Activated gamma-delta T cell treated with Interleukin-2 at 50 U/mL for 16 hours (primary cell): Measurements from ENCODE around the gene SEC24A.
A peak's percentile ranks its signal among the peaks of the same experiment; 100 is the strongest.
"Not testable (repeated sequence)": the region's sequence is repeated elsewhere in the genome, so short reads cannot be mapped to it uniquely, and the experiment has no call there.

Experiments
- DNase-seq: peaks from one replicate; pipeline ENCODE4 v3.0.0-alpha.2; 2020

The SEC24A gene

DNA sequence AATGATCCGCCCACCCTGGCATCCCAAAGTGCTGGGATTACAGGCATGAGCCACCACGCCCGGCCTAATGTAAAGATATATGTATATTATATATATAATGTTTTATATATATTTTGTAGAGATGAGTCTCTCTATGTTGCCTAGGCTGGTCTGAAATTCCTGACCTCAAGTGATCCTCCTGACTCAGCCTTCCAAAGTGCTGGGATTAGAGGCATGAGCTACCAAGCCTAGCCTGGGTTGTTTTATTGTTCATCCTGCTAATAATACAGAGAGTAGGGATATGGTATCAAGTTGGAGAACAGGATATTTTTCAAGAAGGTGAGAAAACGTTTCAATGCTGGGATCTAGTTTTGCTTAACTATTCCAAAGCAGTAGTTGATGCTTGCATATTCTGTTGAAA lies 2.9 kb downstream of the SEC24A start:
- no peak for DNase-seq

DNA sequence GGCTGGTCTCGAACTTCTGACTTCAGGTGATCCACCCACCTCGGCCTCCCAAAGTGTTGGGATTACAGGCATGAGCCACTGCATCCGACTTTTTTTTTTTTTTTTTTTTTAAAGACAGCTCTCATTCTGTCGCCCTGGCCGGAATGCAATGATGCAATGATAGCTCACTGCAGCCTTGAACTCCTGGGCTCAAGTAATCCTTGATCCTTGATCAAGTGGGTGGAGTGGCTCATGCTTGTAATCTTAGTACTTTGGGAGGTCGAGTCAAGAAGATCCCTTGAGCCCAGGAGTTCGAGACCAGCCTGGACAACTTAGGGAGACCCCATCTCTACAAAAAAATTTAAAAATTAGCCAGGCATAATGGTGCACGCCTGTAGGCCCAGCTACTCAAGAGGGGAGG lies 8.1 kb downstream of the SEC24A start:
- no peak for DNase-seq

GRCh38 chr5:134659456-134659855 lies 10.9 kb downstream of the SEC24A start:
- no peak for DNase-seq

DNA sequence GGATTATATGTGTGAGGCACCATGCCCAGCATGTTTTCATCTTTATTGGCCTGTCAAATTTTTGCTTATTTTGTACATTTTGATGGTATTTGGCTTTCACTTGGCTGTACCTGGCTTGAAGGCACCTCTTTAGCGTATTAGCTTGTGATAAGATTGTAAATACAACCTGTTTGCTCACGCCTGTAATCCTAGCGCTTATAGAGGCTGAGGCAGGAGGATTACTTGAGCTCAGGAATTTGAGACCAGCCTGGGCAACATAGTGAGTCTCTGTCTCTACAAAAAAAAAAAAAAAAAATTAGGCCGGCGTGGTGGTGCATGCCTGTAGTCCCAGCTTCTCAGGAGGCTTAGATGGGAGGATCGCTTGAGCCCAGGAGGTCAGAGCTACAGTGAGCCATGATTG lies 11.3 kb downstream of the SEC24A start:
- no peak for DNase-seq

DNA sequence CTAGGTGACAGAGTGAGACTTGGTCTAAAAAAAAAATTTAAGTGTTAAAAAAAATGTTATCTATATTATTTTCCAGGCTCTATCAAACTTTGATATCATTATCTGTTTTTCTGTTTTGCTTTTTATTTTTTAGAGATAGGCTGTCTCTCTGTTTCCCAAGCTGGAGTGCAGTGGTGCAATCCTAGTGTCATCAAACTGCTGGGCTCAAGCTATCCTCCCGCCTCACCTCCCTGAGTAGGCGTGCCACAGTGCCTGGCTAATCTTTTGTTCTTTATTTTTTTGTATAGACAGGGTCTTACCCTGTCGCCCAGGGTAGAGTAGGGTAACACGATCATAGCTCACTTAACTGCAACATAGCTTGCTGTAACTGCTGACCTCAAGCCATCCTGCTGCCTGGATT lies 14.4 kb downstream of the SEC24A start:
- no peak for DNase-seq

DNA sequence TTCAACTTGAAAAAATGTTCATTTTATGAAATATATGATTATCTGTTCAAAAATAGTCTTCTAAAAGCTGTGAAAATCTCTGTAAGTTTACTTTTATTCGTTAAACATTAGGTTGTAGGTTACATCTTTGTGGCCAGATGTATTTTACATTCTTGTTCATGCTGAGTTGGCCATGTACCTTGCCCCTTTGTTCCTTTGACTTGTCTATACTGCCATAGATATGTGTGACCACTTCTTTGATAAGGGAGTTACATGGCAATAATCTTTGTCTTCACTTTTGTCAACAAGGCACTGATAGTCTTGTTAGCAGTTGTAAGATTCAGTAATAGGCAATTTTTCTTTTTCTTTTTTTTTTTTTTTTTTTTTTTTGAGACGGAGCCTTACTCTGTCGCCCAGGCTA lies 15.9 kb downstream of the SEC24A start:
- no peak for DNase-seq

- not testable (repeated sequence) for DNase-seq
These were observed 25.0 kb downstream of the SEC24A start for GRCh38 chr5:134673546-134673945.

- DNase-seq: not testable (repeated sequence)
These were observed 28.8 kb downstream of the SEC24A start for GRCh38 chr5:134677357-134677756.

GRCh38 chr5:134690144-134690543 lies 41.6 kb downstream of the SEC24A start:
- DNase-seq: not testable (repeated sequence)

GRCh38 chr5:134692722-134693121 lies 44.1 kb downstream of the SEC24A start:
- no peak for DNase-seq

DNA sequence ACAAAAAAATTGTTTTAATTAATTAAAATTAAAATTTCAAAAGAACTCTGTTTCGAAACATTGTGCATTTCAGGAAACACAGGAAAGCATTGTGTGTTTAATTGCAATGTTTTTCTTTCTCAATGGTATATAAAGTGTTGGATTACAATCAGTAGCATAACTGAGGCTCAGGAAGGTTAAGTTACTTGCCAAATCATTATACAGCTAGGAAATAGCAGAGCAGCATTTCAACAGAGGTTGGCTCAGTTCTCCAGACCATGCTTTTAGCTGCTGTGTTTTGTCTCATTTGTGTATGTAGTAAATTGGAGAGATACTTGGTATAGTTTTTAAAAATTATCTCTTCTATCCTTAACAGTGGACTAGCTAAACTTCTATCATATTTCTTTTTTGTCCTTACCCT lies 59.7 kb downstream of the SEC24A start:
- no peak for DNase-seq

- DNase-seq: no peak
These were observed 65.5 kb downstream of the SEC24A start for GRCh38 chr5:134714120-134714519.

DNA sequence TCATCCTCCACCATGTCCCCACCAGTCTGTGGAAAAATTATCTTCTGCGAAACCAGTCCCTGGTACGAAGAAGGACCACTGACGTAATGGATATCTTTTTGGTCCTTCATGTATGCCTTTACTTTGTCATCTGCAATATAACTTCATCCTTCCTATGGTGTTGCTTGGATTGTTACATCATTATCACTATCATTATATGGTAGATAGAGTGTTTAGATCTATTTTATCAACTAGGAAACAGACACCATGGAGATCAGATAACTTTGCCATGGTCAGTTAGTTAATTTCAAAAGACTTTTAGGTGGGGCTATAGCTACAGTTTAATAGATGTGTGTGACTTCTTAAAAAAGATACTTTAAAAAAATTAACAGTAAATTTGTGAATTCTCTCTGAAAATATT lies 66.0 kb downstream of the SEC24A start:
- no peak for DNase-seq

DNA sequence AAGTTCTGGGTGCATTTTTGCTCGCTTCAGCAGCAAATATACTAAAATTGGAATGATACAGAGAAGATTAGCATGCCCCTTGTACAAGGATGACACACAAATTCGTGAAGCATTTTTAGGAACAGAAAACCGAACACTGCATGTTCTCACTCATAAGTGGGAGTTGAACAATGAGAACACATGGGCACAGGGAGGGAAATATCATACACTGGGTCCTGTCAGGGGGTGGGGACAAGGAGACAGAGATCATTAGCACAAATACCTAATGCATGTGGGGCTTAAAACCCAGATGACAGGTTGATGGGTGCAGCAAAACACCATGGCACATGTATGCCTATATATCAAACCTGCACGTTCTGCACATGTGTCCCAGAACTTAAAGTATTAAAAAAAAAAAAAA lies 66.9 kb downstream of the SEC24A start:
- not testable (repeated sequence) for DNase-seq

DNA sequence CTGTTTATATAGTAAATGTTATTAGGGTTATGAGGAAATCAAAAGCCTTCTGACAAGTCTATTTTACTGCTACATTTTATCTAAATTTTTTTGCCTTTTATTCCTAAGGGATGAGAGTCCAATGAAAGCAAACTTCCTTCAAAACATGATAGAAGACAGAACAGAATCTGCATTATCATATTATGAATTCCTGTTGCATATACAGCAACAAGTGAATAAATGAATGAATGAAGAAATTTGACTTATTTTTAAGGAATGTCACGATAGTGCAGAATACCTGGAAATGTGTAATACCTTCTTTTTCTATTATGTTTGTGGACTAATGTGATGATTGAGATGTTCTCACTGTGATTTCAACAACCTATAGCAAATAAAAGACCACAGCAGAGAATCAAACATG lies 76.3 kb downstream of the SEC24A start:
- DNase-seq: no peak

DNA sequence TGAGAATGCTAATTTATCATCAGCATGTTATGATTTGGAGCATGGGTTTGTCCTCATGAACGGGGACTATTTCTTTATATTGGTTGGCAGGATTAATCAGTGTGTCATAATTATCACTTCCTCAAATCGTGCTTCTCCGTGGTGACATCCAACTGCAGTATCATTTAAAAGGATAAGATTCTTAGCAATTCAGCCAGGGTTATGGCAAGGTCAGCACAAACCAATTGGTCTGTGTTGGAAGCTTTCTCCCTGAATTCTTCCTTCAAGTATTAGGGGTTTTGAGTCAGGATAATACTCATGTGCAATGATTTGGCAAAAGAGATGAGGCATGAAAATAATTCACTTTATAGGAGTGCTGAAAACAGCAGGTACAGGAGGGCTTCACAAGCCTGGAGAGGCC lies 84.2 kb downstream of the SEC24A start:
- DNase-seq: no peak

- DNase-seq: no peak
These were observed 86.7 kb downstream of the SEC24A start for GRCh38 chr5:134735243-134735642.

DNA sequence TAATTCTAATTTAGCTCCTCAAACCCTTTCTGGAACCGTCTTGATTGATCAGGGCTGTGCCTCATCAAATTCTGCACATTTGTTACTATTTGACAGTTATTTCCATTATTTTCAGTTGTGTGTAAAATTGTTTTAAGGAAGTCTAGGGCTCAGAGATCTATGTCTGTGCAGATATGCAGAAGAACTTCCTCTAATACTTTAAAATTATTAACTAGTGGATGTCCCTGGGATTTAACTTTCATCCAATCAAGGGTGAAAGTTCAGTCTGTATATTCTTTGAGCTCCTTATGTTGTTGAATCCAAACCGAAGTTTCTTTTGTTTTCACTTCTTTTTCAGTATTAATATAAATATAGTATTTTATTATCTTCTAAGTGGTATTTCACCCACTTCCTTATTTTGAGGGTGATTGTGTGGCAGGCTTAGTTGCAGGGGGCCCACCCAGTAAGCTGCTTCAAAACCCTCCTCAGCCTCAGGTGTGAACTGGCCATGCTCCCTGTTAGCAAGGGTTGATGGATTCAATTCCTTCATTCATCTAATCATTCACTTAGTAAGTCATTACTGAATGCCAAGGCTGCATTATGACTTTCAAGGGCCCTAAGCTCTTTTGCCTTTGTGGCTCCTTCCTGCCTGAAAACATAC lies 87.7 kb downstream of the SEC24A start:
- DNase-seq: no peak

DNA sequence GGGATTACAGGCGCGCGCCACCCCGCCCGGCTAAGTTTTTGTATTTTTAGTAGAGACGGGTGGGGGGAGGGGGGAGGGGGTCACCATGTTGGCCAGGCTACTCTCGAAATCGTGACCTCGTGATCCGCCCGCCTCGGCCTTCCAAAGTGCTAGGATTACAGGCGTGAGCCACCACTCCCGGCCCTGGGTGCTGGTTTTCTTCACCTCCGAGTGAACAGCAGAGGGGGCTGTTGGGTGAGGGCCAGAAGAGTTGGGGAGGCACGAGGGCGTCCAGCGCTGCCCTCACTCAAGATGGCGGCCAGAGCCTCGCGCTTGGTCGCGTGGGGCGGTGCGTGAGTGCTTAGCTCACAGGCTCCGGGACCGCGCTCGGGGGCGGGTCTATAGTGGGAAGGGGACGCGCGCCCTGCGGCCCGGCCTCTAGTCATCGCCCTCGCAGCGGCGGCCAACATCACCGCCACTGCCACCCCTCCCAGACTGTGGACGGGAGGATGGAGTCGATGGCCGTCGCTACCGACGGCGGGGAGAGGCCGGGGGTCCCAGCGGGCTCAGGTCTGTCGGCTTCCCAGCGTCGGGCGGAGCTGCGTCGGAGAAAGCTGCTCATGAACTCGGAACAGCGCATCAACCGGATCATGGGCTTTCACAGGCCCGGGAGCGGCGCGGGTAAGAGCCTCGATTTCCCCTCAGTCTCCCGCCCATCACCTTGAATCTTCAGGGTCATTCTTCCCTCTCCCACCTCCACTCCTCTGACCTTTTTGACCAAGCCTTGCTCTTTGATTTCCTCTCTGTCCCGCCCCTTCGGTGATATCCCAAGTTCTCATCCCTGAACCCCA lies 89.8 kb downstream of the SEC24A start, which contains the start of gene CAMLG:
CAMLG (plus strand) TSS at position 416 of the 830 bp plus-strand sequence; CDS start at position 489, 73 bp downstream.
- DNase-seq: peak; percentile 97

DNA sequence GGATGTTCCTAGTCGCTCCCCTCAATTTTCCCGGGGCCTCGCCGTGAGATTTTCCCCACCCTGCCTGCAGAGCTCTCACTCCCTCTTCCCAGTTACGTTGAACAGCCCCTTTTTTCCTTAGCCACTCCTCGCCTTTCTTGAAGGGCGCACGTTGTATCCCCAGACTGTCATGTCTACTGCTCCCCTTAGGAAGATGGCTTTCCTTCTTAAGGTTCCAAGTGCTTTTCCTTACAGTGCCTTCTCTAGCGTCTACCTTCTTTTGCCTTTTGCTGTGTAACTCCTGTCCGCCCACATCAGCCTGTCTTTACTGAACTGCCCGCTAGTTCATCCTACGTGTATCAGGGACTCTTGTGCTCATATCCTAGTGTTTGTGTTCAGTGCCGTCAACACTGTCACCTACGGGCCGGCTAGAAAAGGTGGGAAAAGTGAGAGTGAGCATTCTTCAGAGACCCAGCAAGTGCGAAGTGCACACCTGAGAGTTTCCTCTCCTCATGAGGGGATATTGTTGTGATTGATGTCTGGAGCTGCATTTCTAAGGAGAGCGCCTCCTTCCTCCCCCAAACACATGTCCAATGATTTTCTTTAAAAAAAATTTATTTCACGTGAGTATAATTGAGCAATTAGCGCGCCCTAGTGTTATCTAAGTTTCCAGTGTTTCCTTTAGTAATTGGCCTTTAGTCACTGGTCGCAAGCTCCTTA lies 90.5 kb downstream of the SEC24A start:
- DNase-seq: no peak

DNA sequence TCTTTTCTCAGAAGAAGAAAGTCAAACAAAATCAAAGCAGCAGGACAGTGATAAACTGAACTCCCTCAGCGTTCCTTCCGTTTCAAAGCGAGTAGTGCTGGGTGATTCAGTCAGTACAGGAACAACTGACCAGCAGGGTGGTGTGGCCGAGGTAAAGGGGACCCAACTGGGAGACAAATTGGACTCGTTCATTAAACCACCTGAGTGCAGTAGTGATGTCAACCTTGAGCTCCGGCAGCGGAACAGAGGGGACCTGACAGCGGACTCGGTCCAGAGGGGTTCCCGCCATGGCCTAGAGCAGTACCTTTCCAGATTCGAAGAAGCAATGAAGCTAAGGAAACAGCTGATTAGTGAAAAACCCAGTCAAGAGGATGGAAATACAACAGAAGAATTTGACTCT lies 92.5 kb downstream of the SEC24A start:
- DNase-seq: no peak

- DNase-seq: no peak
These were observed 93.5 kb downstream of the SEC24A start for GRCh38 chr5:134742134-134742533.

- DNase-seq: no peak
These were observed 100.8 kb downstream of the SEC24A start for GRCh38 chr5:134749415-134749814.

GRCh38 chr5:134758176-134758503 lies 109.6 kb downstream of the SEC24A start:
- no peak for DNase-seq
